Mesendoderm (in vitro differentiated cells): ENCODE data around the gene LMTK2.

Experiments
- DNase-seq: peaks from one replicate; pipeline ENCODE4 v3.0.0; 2013
- H2AK5ac ChIP-seq: 2 replicates; pipeline ENCODE4 v1.6.1; 2013; ENCODE audit warnings: low read length, inconsistent platforms
- H2BK120ac ChIP-seq: 2 replicates; pipeline ENCODE4 v1.6.1; 2013; ENCODE audit warnings: low read depth, mild to moderate bottlenecking, low read length, moderate library complexity, mixed read lengths
- H2BK15ac ChIP-seq: replicated peaks from 2 replicates; pipeline ENCODE4 v1.6.1; 2013; ENCODE audit warnings: low read depth, mild to moderate bottlenecking, moderate library complexity
- H2BK5ac ChIP-seq: 2 replicates; pipeline ENCODE4 v1.6.1; 2013; ENCODE audit warnings: low read length, inconsistent platforms
- H3K18ac ChIP-seq: 2 replicates; pipeline ENCODE4 v1.6.1; 2013; ENCODE audit warnings: mild to moderate bottlenecking, low read length, mixed read lengths
- H3K23ac ChIP-seq: one replicate; pipeline ENCODE4 v1.6.1; 2013; ENCODE audit warnings: low read length
- H3K27ac ChIP-seq: 2 replicates; pipeline ENCODE4 v1.5.1; 2013; ENCODE audit warnings: low read depth, mild to moderate bottlenecking, inconsistent platforms, low read length, moderate library complexity
- H3K27me3 ChIP-seq: 2 replicates; pipeline ENCODE4 v1.6.1; 2013; ENCODE audit warnings: low read length, control low read depth, mild to moderate bottlenecking, inconsistent platforms; ENCODE audit not compliant: insufficient read depth, poor library complexity
- H3K36me3 ChIP-seq: 2 replicates; pipeline ENCODE4 v1.6.1; 2013; ENCODE audit warnings: low read length, inconsistent platforms; ENCODE audit not compliant: control insufficient read depth, insufficient read depth
- H3K4ac ChIP-seq: one replicate; pipeline ENCODE4 v1.6.1; 2013; ENCODE audit warnings: low read depth, mild to moderate bottlenecking, low read length, moderate library complexity
- H3K4me1 ChIP-seq: 2 replicates; pipeline ENCODE4 v1.6.1; 2013; ENCODE audit warnings: low read depth, low read length, inconsistent platforms; ENCODE audit not compliant: control insufficient read depth
- H3K4me2 ChIP-seq: 2 replicates; pipeline ENCODE4 v1.6.1; 2013; ENCODE audit warnings: low read length
- H3K4me3 ChIP-seq: 2 replicates; pipeline ENCODE4 v1.5.1; 2013; ENCODE audit warnings: mild to moderate bottlenecking, low read length
- H3K56ac ChIP-seq: one replicate; pipeline ENCODE4 v1.6.1; 2013; ENCODE audit warnings: low read length
- H3K79me1 ChIP-seq: 2 replicates; pipeline ENCODE4 v1.6.1; 2013; ENCODE audit warnings: low read length, inconsistent platforms
- H3K79me2 ChIP-seq: 2 replicates; pipeline ENCODE4 v1.6.1; 2013; ENCODE audit warnings: mild to moderate bottlenecking, low read length; ENCODE audit not compliant: control insufficient read depth, insufficient read depth
- H3K9ac ChIP-seq: 2 replicates; pipeline ENCODE4 v1.6.1; 2013; ENCODE audit warnings: low read length, inconsistent platforms
- H4K5ac ChIP-seq: one replicate; pipeline ENCODE4 v1.6.1; 2013; ENCODE audit warnings: low read length
- H4K8ac ChIP-seq: one replicate; pipeline ENCODE4 v1.6.1; 2013; ENCODE audit warnings: low read depth, mild to moderate bottlenecking, control low read depth, low read length, moderate library complexity
- WGBS: extraction: QIAGEN DNeasy Blood & Tissue Kit; methylation state at CpG from one replicate; pipeline ENCODE4 v1.1.7; 2013; ENCODE audit warnings: low lambda C conversion rate, missing lambda C conversion rate; ENCODE audit not compliant: insufficient coverage; ENCODE audit errors: extremely low coverage; 5-methylcytosine and 5-hydroxymethylcytosine counted together

LMTK2 gene

DNA sequence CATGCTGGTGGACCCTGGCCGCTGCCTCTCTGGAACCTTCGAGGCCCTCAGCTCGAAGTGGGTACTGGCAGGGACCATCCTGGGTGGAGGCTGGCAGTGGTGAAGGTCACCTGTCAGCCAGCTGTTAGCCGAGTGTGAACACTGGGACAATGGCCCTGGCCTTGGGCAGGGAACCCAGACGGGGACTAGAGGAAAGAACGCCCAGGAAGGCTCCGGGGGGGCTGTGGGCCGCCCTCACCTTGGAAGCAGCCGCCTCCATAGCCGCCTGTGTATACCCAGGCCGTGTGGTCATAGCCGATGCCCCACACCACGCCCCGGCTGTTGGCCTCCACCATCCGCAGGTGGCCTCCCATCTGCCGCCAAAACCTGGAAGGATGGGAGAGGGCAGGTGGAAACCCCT, 122.1 kb downstream of the LMTK2 start:
- Histone ChIP-seq H4K5ac (no peak overlapping the region), H2AK5ac (no peak overlapping the region), H2BK5ac (no peak overlapping the region), H3K4me2 (no peak overlapping the region), H3K79me1 (no peaks in the 10 kb centered on the region), H3K18ac (no peak overlapping the region), H3K4me3 (no peak overlapping the region), H2BK15ac (no peak overlapping the region), H3K27ac (no peak overlapping the region), H3K23ac (no peak overlapping the region), H2BK120ac (no peak overlapping the region), H3K56ac (no peak overlapping the region), H3K79me2 (no peaks in the 10 kb centered on the region), H4K8ac (no peak overlapping the region), H3K36me3 (no peaks in the 10 kb centered on the region), H3K27me3 (no peaks in the 10 kb centered on the region), H3K4ac (no peak overlapping the region), H3K9ac (no peak overlapping the region), H3K4me1 (no peaks in the 10 kb centered on the region)
- no CpG with 5 or more reads among the region's 16 CpGs for WGBS
- no peak for DNase-seq

DNA sequence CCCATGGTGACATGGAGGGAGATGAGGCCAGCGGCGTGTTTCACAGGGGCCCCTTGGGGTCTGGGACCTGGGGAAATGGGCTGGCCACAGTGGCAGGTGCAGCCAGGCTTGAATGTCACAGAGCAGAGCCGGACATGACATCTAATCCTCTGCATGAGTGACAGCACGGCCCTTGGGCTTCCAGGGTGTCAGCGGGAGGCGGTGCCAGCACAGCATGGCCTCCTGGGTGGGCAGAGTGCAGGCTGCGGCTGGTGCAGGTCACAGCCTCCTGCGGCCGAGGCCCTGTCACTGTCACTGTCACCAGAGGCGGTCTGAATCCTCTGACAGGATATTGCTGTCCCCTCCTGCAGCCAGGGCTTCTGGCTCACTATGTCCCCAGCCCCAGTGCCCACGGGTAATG, 122.8 kb downstream of the LMTK2 start:
- WGBS, result no CpG with 5 or more reads among the region's 11 CpGs
- Histone ChIP-seq H3K23ac (no peak overlapping the region), H3K4me3 (no peak overlapping the region), H2BK120ac (no peak overlapping the region), H3K4me1 (no peaks in the 10 kb centered on the region), H3K79me1 (no peaks in the 10 kb centered on the region), H3K18ac (no peak overlapping the region), H4K8ac (no peak overlapping the region), H3K56ac (no peak overlapping the region), H2BK5ac (no peak overlapping the region), H3K9ac (no peak overlapping the region), H2BK15ac (no peak overlapping the region), H3K4me2 (no peak overlapping the region), H4K5ac (no peak overlapping the region), H3K27ac (no peak overlapping the region), H3K4ac (no peak overlapping the region), H3K79me2 (no peaks in the 10 kb centered on the region), H3K36me3 (no peaks in the 10 kb centered on the region), H3K27me3 (no peaks in the 10 kb centered on the region), H2AK5ac (no peak overlapping the region)
- no peak for DNase-seq

GRCh38 chr7:98229991-98230745, 123.5 kb downstream of the LMTK2 start:
- Histone ChIP-seq H2BK15ac (no peak overlapping the region), H4K5ac (no peak overlapping the region), H3K4ac (no peak overlapping the region), H3K56ac (no peak overlapping the region), H3K4me1 (no peaks in the 10 kb centered on the region), H2BK5ac (no peak overlapping the region), H3K23ac (no peak overlapping the region), H4K8ac (no peak overlapping the region), H3K79me2 (no peaks in the 10 kb centered on the region), H3K36me3 (no peaks in the 10 kb centered on the region), H3K27ac (no peak overlapping the region), H3K27me3 (no peaks in the 10 kb centered on the region), H3K9ac (no peak overlapping the region), H3K79me1 (no peaks in the 10 kb centered on the region), H3K18ac (no peak overlapping the region), H3K4me3 (no peak overlapping the region), H2BK120ac (no peak overlapping the region), H2AK5ac (no peak overlapping the region), H3K4me2 (no peak overlapping the region)
- no CpG with 5 or more reads among the region's 17 CpGs for WGBS
- DNase-seq, result no peak

GRCh38 chr7:98230746-98231471, 124.2 kb downstream of the LMTK2 start:
- H3K4ac ChIP-seq, result no peak overlapping the region
- no peak overlapping the region for H3K9ac ChIP-seq
- no peak overlapping the region for H3K4me3 ChIP-seq
- H4K5ac ChIP-seq, result no peak overlapping the region
- H3K27ac ChIP-seq, result no peak overlapping the region
- no peaks in the 10 kb centered on the region for H3K27me3 ChIP-seq
- H3K79me2 ChIP-seq, result no peaks in the 10 kb centered on the region
- H3K18ac ChIP-seq, result no peak overlapping the region
- H2BK15ac ChIP-seq, result no peak overlapping the region
- no peak overlapping the region for H3K4me2 ChIP-seq
- H3K4me1 ChIP-seq, result no peaks in the 10 kb centered on the region
- no peaks in the 10 kb centered on the region for H3K79me1 ChIP-seq
- H4K8ac ChIP-seq, result no peak overlapping the region
- no CpG with 5 or more reads among the region's 30 CpGs for WGBS
- no peak overlapping the region for H3K56ac ChIP-seq
- H3K36me3 ChIP-seq, result no peaks in the 10 kb centered on the region
- no peak overlapping the region for H2BK5ac ChIP-seq
- no peak overlapping the region for H2BK120ac ChIP-seq
- no peak for DNase-seq
- no peak overlapping the region for H2AK5ac ChIP-seq
- H3K23ac ChIP-seq, result no peak overlapping the region

GRCh38 chr7:98231493-98232262, 125.0 kb downstream of the LMTK2 start:
- Histone ChIP-seq H3K27me3 (no peaks in the 10 kb centered on the region), H3K18ac (no peak overlapping the region), H3K36me3 (no peaks in the 10 kb centered on the region), H4K8ac (no peak overlapping the region), H3K4me2 (no peak overlapping the region), H3K4me3 (no peak overlapping the region), H3K79me2 (no peaks in the 10 kb centered on the region), H3K4ac (no peak overlapping the region), H2BK120ac (no peak overlapping the region), H2AK5ac (no peak overlapping the region), H3K79me1 (no peaks in the 10 kb centered on the region), H4K5ac (no peak overlapping the region), H3K4me1 (no peaks in the 10 kb centered on the region), H3K56ac (no peak overlapping the region), H3K23ac (no peak overlapping the region), H2BK5ac (no peak overlapping the region), H2BK15ac (no peak overlapping the region), H3K27ac (no peak overlapping the region), H3K9ac (no peak overlapping the region)
- no CpG with 5 or more reads among the region's 25 CpGs for WGBS
- no peak for DNase-seq
